Liver (tissue), 9 donors: ENCODE results near the gene PROCA1. TPM values are rescaled to one million over a fixed set of nuclear protein-coding genes. Genes with fewer than 3 reads are reported as not detected.

Source experiments
- DNase-seq: peaks from one replicate; pipeline ENCODE4 v3.0.0-alpha.2; 2017; ENCODE audit warnings: low spot score
- H3K27ac ChIP-seq, 2 donors: one replicate each; pipeline ENCODE4 v1.7.0; 2013; ENCODE audit warnings: inconsistent platforms in 2 of 2, low read length in 2 of 2, control low read depth in 1 of 2, low read depth in 1 of 2, mild to moderate bottlenecking in 1 of 2
- H3K27me3 ChIP-seq, 4 donors: one replicate each; pipeline versions ENCODE4 v1.6.1 to v1.7.0; 2013; ENCODE audit warnings: low read length in 3 of 4, inconsistent platforms in 1 of 4, mild to moderate bottlenecking in 1 of 4, moderate library complexity in 1 of 4; ENCODE audit not compliant: control insufficient read depth in 4 of 4, insufficient read depth in 4 of 4
- H3K36me3 ChIP-seq, 4 donors: one replicate each; pipeline versions ENCODE4 v1.6.1 to v1.7.0; 2013; ENCODE audit warnings: low read length in 3 of 4, mild to moderate bottlenecking in 3 of 4, low read depth in 1 of 4, moderate library complexity in 1 of 4; ENCODE audit not compliant: control insufficient read depth in 4 of 4, insufficient read depth in 3 of 4
- H3K4me1 ChIP-seq, 4 donors: one replicate each; pipeline versions ENCODE4 v1.6.1 to v1.7.0; 2013; ENCODE audit warnings: low read length in 3 of 4, mild to moderate bottlenecking in 3 of 4, moderate library complexity in 1 of 4; ENCODE audit not compliant: control insufficient read depth in 4 of 4, insufficient read depth in 4 of 4
- H3K4me3 ChIP-seq, 3 donors: one replicate each; pipeline versions ENCODE4 v1.6.1 to v1.7.0; 2013; ENCODE audit warnings: low read length in 3 of 3, control low read depth in 1 of 3, low read depth in 1 of 3, mild to moderate bottlenecking in 1 of 3
- H3K9ac ChIP-seq, 2 donors: one replicate each; pipeline ENCODE4 v1.7.0; 2013; ENCODE audit warnings: low read length in 2 of 2, mild to moderate bottlenecking in 2 of 2, moderate library complexity in 2 of 2, control low read depth in 1 of 2, low read depth in 1 of 2
- H3K9me3 ChIP-seq, 4 donors: one replicate each; pipeline versions ENCODE4 v1.6.1 to v1.7.0; 2013; ENCODE audit warnings: low read length in 3 of 4; ENCODE audit not compliant: control insufficient read depth in 4 of 4
- EGR1 ChIP-seq, 2 donors: IDR thresholded peaks; 2 replicates each; pipeline ENCODE4 v1.6.1; 2016 to 2018; ENCODE audit warnings: antibody characterized with exemption in 2 of 2, low read depth in 2 of 2
- FOXA2 ChIP-seq: IDR thresholded peaks from 2 replicates; pipeline ENCODE4 v1.6.1; 2016; ENCODE audit warnings: antibody characterized with exemption
- HNF4A ChIP-seq, 2 donors: conservative IDR thresholded peaks; 2 replicates each; pipeline ENCODE4 v1.6.1; 2016; ENCODE audit warnings: antibody characterized with exemption in 2 of 2, mild to moderate bottlenecking in 2 of 2
- HNF4G ChIP-seq: IDR thresholded peaks from 2 replicates; pipeline ENCODE4 v1.6.1; 2016; ENCODE audit warnings: antibody characterized with exemption
- JUND ChIP-seq, 2 donors: IDR thresholded peaks; 2 replicates each; pipeline ENCODE4 v1.6.1; 2016; ENCODE audit warnings: antibody characterized with exemption in 2 of 2
- NR2F2 ChIP-seq: IDR thresholded peaks from 2 replicates; pipeline ENCODE4 v1.6.1; 2016; ENCODE audit warnings: antibody characterized with exemption
- RXRA ChIP-seq, 2 donors: IDR thresholded peaks; 2 replicates each; pipeline ENCODE4 v1.6.1; 2017 to 2018; ENCODE audit warnings: antibody characterized with exemption in 2 of 2, mild to moderate bottlenecking in 1 of 2
- SP1 ChIP-seq: IDR thresholded peaks from 2 replicates; pipeline ENCODE4 v1.6.1; 2018; ENCODE audit warnings: antibody characterized with exemption, mild to moderate bottlenecking
- TAF1 ChIP-seq: conservative IDR thresholded peaks from 2 replicates; pipeline ENCODE4 v1.6.1; 2016; ENCODE audit warnings: antibody characterized with exemption, mild to moderate bottlenecking
- YY1 ChIP-seq: IDR thresholded peaks from 2 replicates; pipeline ENCODE4 v1.6.1; 2016; ENCODE audit warnings: antibody characterized with exemption, mild to moderate bottlenecking
- WGBS: extraction: QIAGEN DNeasy Blood & Tissue Kit; methylation state at CpG from one replicate; pipeline ENCODE4 v1.1.7; 2013; 5-methylcytosine and 5-hydroxymethylcytosine counted together
- polyA plus RNA-seq, 2 donors: library from polyadenylated mRNA; stranded (reverse) in 1 of 2; unstranded in 1 of 2; fragments of 200-250 nt in 1 of 2; fragments of >200 nt in 1 of 2; fragmentation: Nextera tagmentation in 1 of 2; extraction: Ambion mirVana in 1 of 2; gene quantifications; one replicate each; pipeline versions ENCODE4 v1.2.1 to v1.2.3, GENCODE V29; 2013 to 2015
- total RNA-seq, 2 donors: library from RNA; depleted of rRNA; stranded (reverse); fragments of >200 nt; gene quantifications; one replicate each; pipeline ENCODE4 v1.2.3, GENCODE V29; 2014
- TF ChIP-seq, protein P1 (sequence below): fragments of 150-350 bp; IDR thresholded peaks from 2 replicates; pipeline ENCODE4 v1.5.1; 2017; ENCODE audit warnings: improper control_type of control experiment, low read depth, low read length; ENCODE audit not compliant: missing input control
- TF ChIP-seq, protein P2 (sequence below): IDR thresholded peaks from 2 replicates; pipeline ENCODE4 v1.6.1; 2016; ENCODE audit warnings: antibody characterized with exemption, mild to moderate bottlenecking
- TF ChIP-seq, protein P3 (sequence below): IDR thresholded peaks from 2 replicates; pipeline ENCODE4 v1.6.1; 2016; ENCODE audit warnings: antibody characterized with exemption
- TF ChIP-seq, protein P4 (sequence below): IDR thresholded peaks from 2 replicates; pipeline ENCODE4 v1.6.1; 2016; ENCODE audit warnings: antibody characterized with exemption
- TF ChIP-seq, protein P5 (sequence below): IDR thresholded peaks from 2 replicates; pipeline ENCODE4 v1.6.1; 2016; ENCODE audit warnings: antibody characterized with exemption
- donor health status: healthy.
- donor health status: healthy.
- donor health status: healthy.
- donor health status: healthy.
- donor health status: healthy.

PROCA1 gene
- total and polyA plus RNA-seq, 4 donors = 0.16 to 0.65 (median 0.35) TPM

DNA sequence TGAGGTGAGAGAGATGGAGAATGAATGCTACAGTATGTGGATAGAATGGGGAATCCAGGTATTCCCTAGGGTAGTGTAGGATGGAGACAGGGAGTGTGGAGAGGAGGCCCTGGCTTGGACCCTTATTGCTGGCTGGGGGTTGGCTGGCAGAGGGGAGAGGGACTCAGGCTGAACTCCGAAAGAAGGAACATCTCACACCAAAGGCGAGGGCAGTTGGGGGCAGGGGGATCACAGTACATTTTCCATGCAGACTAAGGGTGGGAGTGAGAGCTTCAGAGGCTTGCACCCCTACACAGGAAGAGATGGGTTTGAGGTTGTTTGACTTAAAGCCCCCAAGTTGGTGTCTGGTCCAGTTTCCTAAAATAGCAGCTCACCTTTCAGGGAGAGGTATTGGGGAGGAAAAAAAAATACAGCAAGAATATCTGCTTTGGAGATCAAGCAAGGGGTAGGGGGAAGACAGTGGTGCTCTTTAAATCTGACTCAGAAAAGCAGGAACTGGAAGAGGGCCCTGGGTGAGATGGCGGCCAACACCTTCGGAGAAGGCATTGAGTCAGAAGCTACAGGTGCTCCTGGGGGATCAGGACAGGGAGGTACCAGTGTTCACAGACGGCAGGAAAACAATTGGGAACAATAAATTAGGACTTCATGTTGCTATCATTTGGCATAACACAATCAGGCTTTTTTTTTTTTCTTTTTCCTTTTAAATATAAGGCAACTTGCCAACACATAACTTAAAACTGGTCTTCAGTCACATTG, 44.5 kb upstream of the PROCA1 start:
- Histone ChIP-seq H3K4me3 (no peak overlapping the region), H3K27me3 (no peaks in the 10 kb centered on the region), H3K4me1 (peaks cover 0 to 7% (median 2%) of the 10 kb centered on the region in 4 donors), H3K27ac (no peak overlapping the region), H3K36me3 (peaks cover 5 to 33% (median 12%) of the 10 kb centered on the region in 4 donors), H3K9ac (no peak overlapping the region), H3K9me3 (no peaks in the 10 kb centered on the region)
- TF ChIP-seq, protein P1, sequence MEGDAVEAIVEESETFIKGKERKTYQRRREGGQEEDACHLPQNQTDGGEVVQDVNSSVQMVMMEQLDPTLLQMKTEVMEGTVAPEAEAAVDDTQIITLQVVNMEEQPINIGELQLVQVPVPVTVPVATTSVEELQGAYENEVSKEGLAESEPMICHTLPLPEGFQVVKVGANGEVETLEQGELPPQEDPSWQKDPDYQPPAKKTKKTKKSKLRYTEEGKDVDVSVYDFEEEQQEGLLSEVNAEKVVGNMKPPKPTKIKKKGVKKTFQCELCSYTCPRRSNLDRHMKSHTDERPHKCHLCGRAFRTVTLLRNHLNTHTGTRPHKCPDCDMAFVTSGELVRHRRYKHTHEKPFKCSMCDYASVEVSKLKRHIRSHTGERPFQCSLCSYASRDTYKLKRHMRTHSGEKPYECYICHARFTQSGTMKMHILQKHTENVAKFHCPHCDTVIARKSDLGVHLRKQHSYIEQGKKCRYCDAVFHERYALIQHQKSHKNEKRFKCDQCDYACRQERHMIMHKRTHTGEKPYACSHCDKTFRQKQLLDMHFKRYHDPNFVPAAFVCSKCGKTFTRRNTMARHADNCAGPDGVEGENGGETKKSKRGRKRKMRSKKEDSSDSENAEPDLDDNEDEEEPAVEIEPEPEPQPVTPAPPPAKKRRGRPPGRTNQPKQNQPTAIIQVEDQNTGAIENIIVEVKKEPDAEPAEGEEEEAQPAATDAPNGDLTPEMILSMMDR = no peak
- TF ChIP-seq HNF4A (conservative IDR thresholded peaks at IDR 0.05) (no peak), YY1 (no peak), RXRA (IDR thresholded peaks at IDR 0.05) (no peak), JUND (IDR thresholded peaks at IDR 0.05) (no peak), NR2F2 (no peak), TAF1 (no peak), HNF4G (no peak), SP1 (no peak), FOXA2 (no peak), EGR1 (IDR thresholded peaks at IDR 0.05; ENCODE audit: low read depth in 2 of 2) (no peak)
- TF ChIP-seq, protein P2, sequence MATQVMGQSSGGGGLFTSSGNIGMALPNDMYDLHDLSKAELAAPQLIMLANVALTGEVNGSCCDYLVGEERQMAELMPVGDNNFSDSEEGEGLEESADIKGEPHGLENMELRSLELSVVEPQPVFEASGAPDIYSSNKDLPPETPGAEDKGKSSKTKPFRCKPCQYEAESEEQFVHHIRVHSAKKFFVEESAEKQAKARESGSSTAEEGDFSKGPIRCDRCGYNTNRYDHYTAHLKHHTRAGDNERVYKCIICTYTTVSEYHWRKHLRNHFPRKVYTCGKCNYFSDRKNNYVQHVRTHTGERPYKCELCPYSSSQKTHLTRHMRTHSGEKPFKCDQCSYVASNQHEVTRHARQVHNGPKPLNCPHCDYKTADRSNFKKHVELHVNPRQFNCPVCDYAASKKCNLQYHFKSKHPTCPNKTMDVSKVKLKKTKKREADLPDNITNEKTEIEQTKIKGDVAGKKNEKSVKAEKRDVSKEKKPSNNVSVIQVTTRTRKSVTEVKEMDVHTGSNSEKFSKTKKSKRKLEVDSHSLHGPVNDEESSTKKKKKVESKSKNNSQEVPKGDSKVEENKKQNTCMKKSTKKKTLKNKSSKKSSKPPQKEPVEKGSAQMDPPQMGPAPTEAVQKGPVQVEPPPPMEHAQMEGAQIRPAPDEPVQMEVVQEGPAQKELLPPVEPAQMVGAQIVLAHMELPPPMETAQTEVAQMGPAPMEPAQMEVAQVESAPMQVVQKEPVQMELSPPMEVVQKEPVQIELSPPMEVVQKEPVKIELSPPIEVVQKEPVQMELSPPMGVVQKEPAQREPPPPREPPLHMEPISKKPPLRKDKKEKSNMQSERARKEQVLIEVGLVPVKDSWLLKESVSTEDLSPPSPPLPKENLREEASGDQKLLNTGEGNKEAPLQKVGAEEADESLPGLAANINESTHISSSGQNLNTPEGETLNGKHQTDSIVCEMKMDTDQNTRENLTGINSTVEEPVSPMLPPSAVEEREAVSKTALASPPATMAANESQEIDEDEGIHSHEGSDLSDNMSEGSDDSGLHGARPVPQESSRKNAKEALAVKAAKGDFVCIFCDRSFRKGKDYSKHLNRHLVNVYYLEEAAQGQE = no peak
- TF ChIP-seq, protein P3, sequence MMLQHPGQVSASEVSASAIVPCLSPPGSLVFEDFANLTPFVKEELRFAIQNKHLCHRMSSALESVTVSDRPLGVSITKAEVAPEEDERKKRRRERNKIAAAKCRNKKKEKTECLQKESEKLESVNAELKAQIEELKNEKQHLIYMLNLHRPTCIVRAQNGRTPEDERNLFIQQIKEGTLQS = no peak
- TF ChIP-seq, protein P4, sequence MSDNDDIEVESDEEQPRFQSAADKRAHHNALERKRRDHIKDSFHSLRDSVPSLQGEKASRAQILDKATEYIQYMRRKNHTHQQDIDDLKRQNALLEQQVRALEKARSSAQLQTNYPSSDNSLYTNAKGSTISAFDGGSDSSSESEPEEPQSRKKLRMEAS = no peak
- TF ChIP-seq, protein P5, sequence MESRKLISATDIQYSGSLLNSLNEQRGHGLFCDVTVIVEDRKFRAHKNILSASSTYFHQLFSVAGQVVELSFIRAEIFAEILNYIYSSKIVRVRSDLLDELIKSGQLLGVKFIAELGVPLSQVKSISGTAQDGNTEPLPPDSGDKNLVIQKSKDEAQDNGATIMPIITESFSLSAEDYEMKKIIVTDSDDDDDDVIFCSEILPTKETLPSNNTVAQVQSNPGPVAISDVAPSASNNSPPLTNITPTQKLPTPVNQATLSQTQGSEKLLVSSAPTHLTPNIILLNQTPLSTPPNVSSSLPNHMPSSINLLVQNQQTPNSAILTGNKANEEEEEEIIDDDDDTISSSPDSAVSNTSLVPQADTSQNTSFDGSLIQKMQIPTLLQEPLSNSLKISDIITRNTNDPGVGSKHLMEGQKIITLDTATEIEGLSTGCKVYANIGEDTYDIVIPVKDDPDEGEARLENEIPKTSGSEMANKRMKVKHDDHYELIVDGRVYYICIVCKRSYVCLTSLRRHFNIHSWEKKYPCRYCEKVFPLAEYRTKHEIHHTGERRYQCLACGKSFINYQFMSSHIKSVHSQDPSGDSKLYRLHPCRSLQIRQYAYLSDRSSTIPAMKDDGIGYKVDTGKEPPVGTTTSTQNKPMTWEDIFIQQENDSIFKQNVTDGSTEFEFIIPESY = no peak
- WGBS = 87% methylated on average over 5 of the region's 5 CpGs
- DNase-seq = no peak
